T-helper 9 cell (primary cell): ENCODE data around the gene ZBTB47.

Source experiments
- DNase-seq: peaks from one replicate; pipeline ENCODE4 v3.0.0-alpha.2; 2020

ZBTB47 gene

GRCh38 chr3:42653303-42653559 is 266 bp upstream of the ZBTB47 start:
- DNase-seq: no peak

- no peak for DNase-seq
These were observed 1.1 kb downstream of the ZBTB47 start for GRCh38 chr3:42654331-42655201.

GRCh38 chr3:42655331-42655888 is 1.9 kb downstream of the ZBTB47 start:
- DNase-seq: no peak

- no peak for DNase-seq
These were observed 2.6 kb downstream of the ZBTB47 start for GRCh38 chr3:42655980-42656679.

GRCh38 chr3:42656680-42657610 is 3.4 kb downstream of the ZBTB47 start:
- DNase-seq: no peak

- no peak for DNase-seq
These were observed 4.2 kb downstream of the ZBTB47 start for GRCh38 chr3:42657675-42658074.

- no peak for DNase-seq
These were observed 4.7 kb downstream of the ZBTB47 start for GRCh38 chr3:42658091-42658770.

- DNase-seq: no peak
These were observed 5.4 kb downstream of the ZBTB47 start for GRCh38 chr3:42658771-42659390.

- DNase-seq: no peak
These were observed 6.1 kb downstream of the ZBTB47 start for GRCh38 chr3:42659451-42660130.

- no peak for DNase-seq
These were observed 6.7 kb downstream of the ZBTB47 start for GRCh38 chr3:42660131-42660715.

GRCh38 chr3:42660898-42661297 is 7.4 kb downstream of the ZBTB47 start:
- no peak for DNase-seq

GRCh38 chr3:42661593-42662022 is 8.1 kb downstream of the ZBTB47 start:
- DNase-seq: no peak

GRCh38 chr3:42662037-42662812 is 8.7 kb downstream of the ZBTB47 start:
- DNase-seq: no peak

- DNase-seq: no peak
These were observed 9.5 kb downstream of the ZBTB47 start for GRCh38 chr3:42662813-42663535.

GRCh38 chr3:42663581-42664437 is 10.3 kb downstream of the ZBTB47 start:
- DNase-seq: no peak

GRCh38 chr3:42664438-42664803 is 10.9 kb downstream of the ZBTB47 start:
- DNase-seq: no peak

GRCh38 chr3:42665050-42665878 is 11.8 kb downstream of the ZBTB47 start:
- DNase-seq: no peak
